OCI-LY7 (cell line): ENCODE data around the gene PCSK9. TPM values are rescaled to one million over a fixed set of nuclear protein-coding genes. Genes with fewer than 3 reads are reported as not detected.

Source experiments
- BruUV-seq: library from RNA; stranded (reverse); fragments of 400-500 nt; replicated peaks from 2 replicates; lab custom pipeline; 2021; lab: Mats Ljungman, UMichigan
- CTCF ChIA-PET: fragments of 300-600 bp; sonication (Branson Sonifier 250); formaldehyde crosslinking; loops from one replicate; lab custom pipeline; 2022; ENCODE audit warnings: antibody characterized with exemption; ENCODE audit not compliant: unreplicated experiment; lab: Charles Lee
- POLR2A ChIA-PET: fragments of 300-600 bp; sonication (Branson Sonifier 250); formaldehyde crosslinking; loops from one replicate; lab custom pipeline; 2022; ENCODE audit warnings: antibody characterized with exemption; lab: Charles Lee
- DNase-seq: peaks from one replicate; pipeline ENCODE4 v3.0.0-alpha.2; 2015; ENCODE audit warnings: low spot score
- H2AFZ ChIP-seq: fragments of 200-600 bp; sonication (generic), shearing (Covaris generic); 2 replicates; pipeline ENCODE4 v1.6.1; 2014; ENCODE audit warnings: mild to moderate bottlenecking, antibody characterized with exemption, low read length, moderate library complexity
- H3K27ac ChIP-seq: fragments of 200-600 bp; sonication (generic); 2 replicates; pipeline ENCODE4 v1.5.1; 2014; ENCODE audit warnings: mixed run types, low read depth, mild to moderate bottlenecking, moderate library complexity, low read length, inconsistent platforms; ENCODE audit not compliant: poor library complexity, severe bottlenecking
- H3K36me3 ChIP-seq: fragments of 200-600 bp; sonication (generic); 2 replicates; pipeline ENCODE4 v1.6.1; 2014; ENCODE audit warnings: mild to moderate bottlenecking, antibody characterized with exemption, low read length, moderate library complexity, mixed read lengths; ENCODE audit not compliant: insufficient read depth
- H3K4me1 ChIP-seq: fragments of 200-600 bp; sonication (generic); 2 replicates; pipeline ENCODE4 v1.5.1; 2014; ENCODE audit warnings: mild to moderate bottlenecking, low read length; ENCODE audit not compliant: insufficient read depth, poor library complexity, severe bottlenecking
- H3K4me2 ChIP-seq: fragments of 200-600 bp; sonication (generic); 2 replicates; pipeline ENCODE4 v1.6.1; 2014; ENCODE audit warnings: mild to moderate bottlenecking, low read length
- H3K4me3 ChIP-seq: fragments of 200-600 bp; sonication (generic); 2 replicates; pipeline ENCODE4 v1.5.1; 2014; ENCODE audit warnings: mild to moderate bottlenecking, low read depth, low read length; ENCODE audit not compliant: poor library complexity, severe bottlenecking
- H3K79me2 ChIP-seq: fragments of 200-600 bp; sonication (generic); 2 replicates; pipeline ENCODE4 v1.6.1; 2016; ENCODE audit warnings: low read depth, mild to moderate bottlenecking, low read length, moderate library complexity, mixed read lengths; ENCODE audit not compliant: insufficient read depth
- H3K9me2 ChIP-seq: fragments of 200-600 bp; sonication (generic); 2 replicates; pipeline ENCODE4 v1.6.1; 2016; ENCODE audit warnings: mild to moderate bottlenecking, low read length, mixed read lengths; ENCODE audit not compliant: insufficient read depth
- H3K9me3 ChIP-seq: fragments of 200-600 bp; sonication (generic); 2 replicates; pipeline ENCODE4 v1.6.1; 2014; ENCODE audit warnings: mild to moderate bottlenecking, mixed run types, low read length, mixed read lengths
- H4K20me1 ChIP-seq: fragments of 200-600 bp; sonication (generic); 2 replicates; pipeline ENCODE4 v1.6.1; 2014; ENCODE audit warnings: mild to moderate bottlenecking, antibody characterized with exemption, low read length, moderate library complexity, mixed read lengths; ENCODE audit not compliant: insufficient read depth
- CTCF ChIP-seq: fragments of 200-600 bp; sonication (generic); conservative IDR thresholded peaks from 2 replicates; pipeline ENCODE4 v1.5.1; 2014; ENCODE audit warnings: mild to moderate bottlenecking, antibody characterized with exemption, low read length, moderate library complexity, mixed read lengths
- EZH2phosphoT487 ChIP-seq: fragments of 200-600 bp; sonication (generic); IDR thresholded peaks from 2 replicates; pipeline ENCODE4 v1.6.1; 2018; ENCODE audit warnings: low read depth, borderline replicate concordance, mild to moderate bottlenecking, mixed run types, antibody characterized with exemption, low read length, moderate library complexity, mixed read lengths
- intact Hi-C: fragments of 100-400 bp; cut with micrococcal nuclease; formaldehyde crosslinking; loops from one replicate; pipeline ENCODE4 v1.10.0; 2022; ENCODE audit not compliant: unreplicated experiment
- total RNA-seq, 2 experiments: library from RNA; depleted of rRNA in 1 of 2; stranded (reverse); fragments of >200 nt in 1 of 2; shearing (Covaris generic) in 1 of 2; gene quantifications; 2 replicates each; pipeline ENCODE4 v1.2.3, GENCODE V29; 2014 to 2022

PCSK9 gene
- total RNA-seq, 2 experiments from 2014 or later: not detected

DNA sequence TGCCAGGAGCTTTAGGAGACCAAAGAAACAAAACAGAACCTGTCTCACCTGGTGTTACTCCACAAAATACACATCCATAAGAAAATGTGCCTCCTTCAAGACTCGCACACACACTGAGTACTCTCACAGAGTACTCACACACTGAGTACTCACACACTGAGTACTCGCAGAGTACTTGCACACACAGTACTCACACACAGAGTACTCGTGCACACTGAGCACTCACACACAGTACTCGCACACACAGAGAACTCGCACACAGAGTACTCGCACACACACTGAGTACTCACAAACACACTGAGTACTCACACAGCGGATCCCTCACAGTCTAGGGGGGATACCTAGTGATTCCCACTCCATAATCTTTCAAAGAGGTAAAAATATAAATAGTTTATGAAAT, 40.3 kb downstream of the PCSK9 start:
- intact Hi-C loops: no loop called here
- H3K79me2 ChIP-seq: no peaks in the 10 kb centered on the region
- no peaks in the 10 kb centered on the region for H3K9me2 ChIP-seq
- no TSS peak for BruUV-seq
- H2AFZ ChIP-seq: no peak overlapping the region
- no peak overlapping the region for H3K4me3 ChIP-seq
- H4K20me1 ChIP-seq: no peaks in the 10 kb centered on the region
- no peak overlapping the region for H3K27ac ChIP-seq
- no peaks in the 10 kb centered on the region for H3K4me1 ChIP-seq
- peaks cover 87% of the 10 kb centered on the region for H3K36me3 ChIP-seq
- POLR2A ChIA-PET: interaction anchor here (1.4 kb wide), 1 partner anchor 9 kb away, joined by 4 read pairs; no protein-coding TSS in a partner anchor
- H3K9me3 ChIP-seq: no peaks in the 10 kb centered on the region
- no peak overlapping the region for H3K4me2 ChIP-seq
- TF ChIP-seq CTCF: no peak
- TF ChIP-seq EZH2phosphoT487: no peak
- no peak for DNase-seq
- CTCF ChIA-PET: no interaction called here

DNA sequence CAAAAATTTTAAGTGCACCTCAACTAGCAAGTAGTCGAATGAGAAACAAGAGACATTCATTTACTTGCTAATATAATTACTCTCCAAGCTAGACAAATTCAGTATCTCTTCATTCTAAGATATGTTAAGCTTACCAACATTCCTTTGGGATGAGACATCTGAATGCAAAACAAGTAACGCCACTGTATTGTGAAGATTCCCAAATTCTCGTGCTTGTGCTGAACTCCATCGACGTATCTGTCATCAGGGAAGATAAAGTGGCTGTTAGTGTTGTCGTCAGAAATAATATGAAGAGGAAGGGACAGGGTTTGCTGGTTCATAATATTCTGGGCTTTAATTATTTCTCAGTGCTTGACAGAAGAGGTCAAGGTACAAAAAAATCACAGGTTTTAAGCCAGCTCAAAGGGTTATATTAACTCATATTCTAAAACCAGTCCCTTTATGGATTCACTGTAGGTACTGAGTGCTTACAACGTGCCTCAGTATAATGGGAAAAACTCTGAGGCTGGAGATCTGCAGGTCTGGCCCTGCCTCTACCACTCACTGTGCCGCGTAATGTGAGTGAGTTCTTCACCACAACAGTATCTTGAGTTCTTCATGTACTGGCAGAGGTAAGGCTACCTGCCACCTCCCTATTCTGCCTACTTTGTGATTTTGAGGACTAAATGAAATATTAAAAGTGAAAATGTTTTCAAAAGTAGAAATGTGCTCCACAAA, 42.0 kb downstream of the PCSK9 start:
- Histone ChIP-seq H4K20me1 (no peaks in the 10 kb centered on the region), H3K27ac (no peak overlapping the region), H3K9me3 (no peaks in the 10 kb centered on the region), H3K4me2 (no peak overlapping the region), H3K9me2 (no peaks in the 10 kb centered on the region), H3K79me2 (no peaks in the 10 kb centered on the region), H3K36me3 (peaks cover 87% of the 10 kb centered on the region), H3K4me1 (no peaks in the 10 kb centered on the region), H3K4me3 (no peak overlapping the region), H2AFZ (no peak overlapping the region)
- no peak for TF ChIP-seq CTCF
- no peak for TF ChIP-seq EZH2phosphoT487
- CTCF ChIA-PET: no interaction called here
- intact Hi-C loops: no loop called here
- POLR2A ChIA-PET: no interaction called here
- BruUV-seq: no TSS peak
- DNase-seq: no peak

- no peaks in the 10 kb centered on the region for H3K4me1 ChIP-seq
- intact Hi-C loops: no loop called here
- POLR2A ChIA-PET: no interaction called here
- BruUV-seq: no TSS peak
- H3K4me3 ChIP-seq: no peak overlapping the region
- DNase-seq: no peak
- H3K79me2 ChIP-seq: no peaks in the 10 kb centered on the region
- H3K36me3 ChIP-seq: peaks cover 85% of the 10 kb centered on the region
- no peaks in the 10 kb centered on the region for H3K9me3 ChIP-seq
- CTCF ChIA-PET: no interaction called here
- no peak overlapping the region for H2AFZ ChIP-seq
- no peaks in the 10 kb centered on the region for H4K20me1 ChIP-seq
- no peak overlapping the region for H3K4me2 ChIP-seq
- no peak for TF ChIP-seq EZH2phosphoT487
- TF ChIP-seq CTCF: no peak
- no peaks in the 10 kb centered on the region for H3K9me2 ChIP-seq
- no peak overlapping the region for H3K27ac ChIP-seq
These were observed 42.6 kb downstream of the PCSK9 start for GRCh38 chr1:55081905-55082296.
